Duodenal mucosa (tissue), 2 donors: ENCODE measurements around the gene EXOC1.

Source experiments
- H3K27ac ChIP-seq: one replicate; pipeline ENCODE4 v1.7.0; 2013; ENCODE audit warnings: low read depth, low read length
- H3K27me3 ChIP-seq, 2 donors: one replicate each; pipeline ENCODE4 v1.7.0; 2013; ENCODE audit warnings: low read length in 2 of 2, control low read depth in 1 of 2; ENCODE audit not compliant: insufficient read depth in 2 of 2, control insufficient read depth in 1 of 2
- H3K36me3 ChIP-seq, 2 donors: one replicate each; pipeline ENCODE4 v1.7.0; 2013; ENCODE audit warnings: low read length in 2 of 2, control low read depth in 1 of 2; ENCODE audit not compliant: insufficient read depth in 2 of 2, control insufficient read depth in 1 of 2
- H3K4me1 ChIP-seq, 2 donors: one replicate each; pipeline ENCODE4 v1.7.0; 2013; ENCODE audit warnings: low read length in 2 of 2, control low read depth in 1 of 2; ENCODE audit not compliant: insufficient read depth in 2 of 2, control insufficient read depth in 1 of 2
- H3K4me3 ChIP-seq, 2 donors: one replicate each; pipeline ENCODE4 v1.7.0; 2013; ENCODE audit warnings: low read length in 2 of 2, low read depth in 1 of 2
- H3K9ac ChIP-seq, 2 donors: one replicate each; pipeline ENCODE4 v1.7.0; 2013; ENCODE audit warnings: low read length in 2 of 2, low read depth in 1 of 2
- H3K9me3 ChIP-seq, 2 donors: one replicate each; pipeline ENCODE4 v1.7.0; 2013; ENCODE audit warnings: low read length in 2 of 2, control low read depth in 1 of 2; ENCODE audit not compliant: control insufficient read depth in 1 of 2

Gene EXOC1, protein sequence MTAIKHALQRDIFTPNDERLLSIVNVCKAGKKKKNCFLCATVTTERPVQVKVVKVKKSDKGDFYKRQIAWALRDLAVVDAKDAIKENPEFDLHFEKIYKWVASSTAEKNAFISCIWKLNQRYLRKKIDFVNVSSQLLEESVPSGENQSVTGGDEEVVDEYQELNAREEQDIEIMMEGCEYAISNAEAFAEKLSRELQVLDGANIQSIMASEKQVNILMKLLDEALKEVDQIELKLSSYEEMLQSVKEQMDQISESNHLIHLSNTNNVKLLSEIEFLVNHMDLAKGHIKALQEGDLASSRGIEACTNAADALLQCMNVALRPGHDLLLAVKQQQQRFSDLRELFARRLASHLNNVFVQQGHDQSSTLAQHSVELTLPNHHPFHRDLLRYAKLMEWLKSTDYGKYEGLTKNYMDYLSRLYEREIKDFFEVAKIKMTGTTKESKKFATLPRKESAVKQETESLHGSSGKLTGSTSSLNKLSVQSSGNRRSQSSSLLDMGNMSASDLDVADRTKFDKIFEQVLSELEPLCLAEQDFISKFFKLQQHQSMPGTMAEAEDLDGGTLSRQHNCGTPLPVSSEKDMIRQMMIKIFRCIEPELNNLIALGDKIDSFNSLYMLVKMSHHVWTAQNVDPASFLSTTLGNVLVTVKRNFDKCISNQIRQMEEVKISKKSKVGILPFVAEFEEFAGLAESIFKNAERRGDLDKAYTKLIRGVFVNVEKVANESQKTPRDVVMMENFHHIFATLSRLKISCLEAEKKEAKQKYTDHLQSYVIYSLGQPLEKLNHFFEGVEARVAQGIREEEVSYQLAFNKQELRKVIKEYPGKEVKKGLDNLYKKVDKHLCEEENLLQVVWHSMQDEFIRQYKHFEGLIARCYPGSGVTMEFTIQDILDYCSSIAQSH

DNA sequence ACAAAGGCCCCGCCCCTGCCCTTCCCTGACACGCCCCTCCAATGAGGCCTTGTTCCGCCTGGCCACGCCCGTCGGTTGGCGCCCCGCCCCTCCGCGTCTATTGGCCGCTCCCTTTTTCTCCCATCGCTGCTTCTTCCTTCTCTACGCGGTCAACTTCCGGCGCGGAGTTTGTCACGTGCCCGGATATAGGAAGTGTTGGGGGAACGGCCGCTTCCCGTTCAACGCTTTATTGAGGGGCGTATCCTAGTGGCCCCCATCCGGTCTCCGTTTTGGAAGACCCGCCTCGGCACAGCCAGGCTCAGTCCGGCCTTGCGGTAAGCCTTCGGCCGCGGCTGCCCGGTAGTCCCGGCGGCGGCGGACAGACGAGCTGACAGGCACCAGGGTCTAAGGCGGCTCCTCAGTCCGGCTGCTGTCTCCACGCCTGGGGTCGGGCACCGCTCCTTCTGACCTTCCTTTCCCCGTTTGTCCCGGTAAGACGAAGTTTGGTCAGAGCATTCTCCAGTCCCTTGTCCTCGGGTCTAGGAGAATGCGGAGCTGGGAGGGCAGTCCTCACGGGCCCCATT is at the start of gene EXOC1:
TSS of gene EXOC1 (plus strand) at position 165 of the 563 bp plus-strand sequence. CDS start 4,676 bp downstream, outside the sequence.
- Histone ChIP-seq H3K36me3 (peaks cover 0 to 2% of the 10 kb centered on the region in 2 donors), H3K9ac (peak within 1 kb of the TSS; percentile 92 to 96), H3K4me3 (peak within 1 kb of the TSS; percentile 98 to 99)

DNA sequence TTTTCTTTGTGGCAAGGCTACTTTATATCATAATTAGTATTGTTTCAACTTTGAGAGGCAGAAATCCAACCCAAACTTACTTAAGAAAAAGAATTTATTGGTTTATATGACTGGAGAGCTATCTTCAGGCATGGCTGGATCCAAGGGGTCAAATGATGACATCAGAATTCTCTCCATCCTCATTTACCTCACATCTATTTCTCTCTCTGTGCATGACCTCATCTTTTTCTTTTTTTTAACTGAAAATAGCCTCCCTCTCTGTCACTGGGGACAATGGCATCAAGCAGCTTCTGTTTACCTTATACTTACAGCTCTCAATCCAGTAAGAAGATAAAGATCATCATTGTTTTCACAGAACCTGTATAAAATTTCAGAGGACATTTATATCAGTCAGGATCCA is 45.9 kb upstream of the EXOC1 start:
- H3K27me3 ChIP-seq = no peaks in the 10 kb centered on the region
- H3K4me3 ChIP-seq = no peak overlapping the region

More for the DNA sequence above, at the start of gene EXOC1:
- H3K27me3 ChIP-seq = no peaks in the 10 kb centered on the region
- peak within 1 kb of the TSS; percentile 76 for H3K27ac ChIP-seq
- H3K4me1 ChIP-seq = peaks cover 19 to 30% of the 10 kb centered on the region in 2 donors
- no peaks in the 10 kb centered on the region for H3K9me3 ChIP-seq

DNA sequence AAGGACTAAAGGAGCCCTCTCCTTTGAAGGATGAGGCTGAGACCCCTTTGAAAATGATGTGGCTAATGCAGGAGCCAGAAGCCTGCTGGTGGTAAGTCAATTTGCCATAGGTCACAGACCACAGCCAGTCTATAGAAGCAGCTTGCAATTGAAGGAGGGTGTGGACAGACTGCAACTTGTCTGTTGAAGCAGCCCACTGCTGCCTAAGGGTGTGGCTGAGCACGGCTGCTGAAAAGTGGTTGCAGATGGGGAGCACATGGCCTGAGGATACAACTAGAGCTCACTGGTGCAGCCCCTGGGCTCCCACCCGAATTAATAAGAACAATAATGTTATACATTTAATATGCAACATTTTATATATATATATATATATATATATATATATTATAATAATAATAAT is 45.3 kb upstream of the EXOC1 start:
- no peaks in the 10 kb centered on the region for H3K9me3 ChIP-seq
- no peak overlapping the region for H3K4me3 ChIP-seq
- H3K27ac ChIP-seq = no peak overlapping the region
- no peaks in the 10 kb centered on the region for H3K27me3 ChIP-seq
- H3K4me1 ChIP-seq = no peaks in the 10 kb centered on the region
- no peaks in the 10 kb centered on the region for H3K36me3 ChIP-seq
- no peak overlapping the region for H3K9ac ChIP-seq

More for the DNA sequence above, 45.9 kb upstream of the EXOC1 start:
- Histone ChIP-seq H3K4me1 (no peaks in the 10 kb centered on the region), H3K36me3 (no peaks in the 10 kb centered on the region), H3K27ac (no peak overlapping the region), H3K9ac (no peak overlapping the region), H3K9me3 (no peaks in the 10 kb centered on the region)

DNA sequence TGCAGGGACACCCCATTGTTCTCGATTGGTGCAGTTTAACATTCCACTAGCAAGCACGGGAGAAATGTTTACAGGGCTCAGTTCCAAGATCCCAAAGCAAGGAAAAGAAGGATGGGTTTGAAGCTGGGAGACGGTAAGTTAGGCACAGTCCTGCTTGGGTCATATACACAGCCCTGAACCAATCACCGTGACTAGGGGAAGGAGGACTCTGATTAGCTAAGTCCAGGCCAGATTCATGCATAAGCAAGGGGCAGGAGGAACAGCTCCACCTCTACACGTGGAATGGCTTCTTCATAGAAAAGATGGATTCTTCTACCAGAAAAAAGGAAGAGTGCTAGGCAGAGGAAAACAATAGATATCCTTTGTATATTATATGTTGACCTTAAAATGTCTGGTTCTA is 44.8 kb upstream of the EXOC1 start:
- Histone ChIP-seq H3K27ac (no peak overlapping the region), H3K36me3 (no peaks in the 10 kb centered on the region), H3K9ac (no peak overlapping the region), H3K4me3 (no peak overlapping the region), H3K27me3 (no peaks in the 10 kb centered on the region), H3K4me1 (no peaks in the 10 kb centered on the region), H3K9me3 (no peaks in the 10 kb centered on the region)

DNA sequence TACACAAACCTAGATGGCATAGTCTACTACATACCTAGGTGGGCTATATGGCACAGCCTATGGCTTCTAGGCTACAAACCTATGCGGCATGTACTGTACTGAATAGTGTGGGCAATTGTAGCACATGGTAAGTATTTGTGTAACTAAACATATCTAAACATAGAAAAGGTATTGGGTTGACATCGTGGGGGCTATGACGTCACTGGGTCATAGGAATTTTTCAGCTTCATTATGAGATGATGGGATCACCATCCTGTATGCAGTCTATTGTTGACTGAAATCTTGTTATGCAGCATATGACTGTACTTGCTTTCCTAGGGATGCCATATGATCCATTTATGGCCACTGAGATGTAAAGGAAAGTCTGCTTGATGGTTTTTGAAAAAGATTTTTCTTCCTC is 35.8 kb upstream of the EXOC1 start:
- no peak overlapping the region for H3K9ac ChIP-seq
- no peaks in the 10 kb centered on the region for H3K4me1 ChIP-seq
- H3K27me3 ChIP-seq = no peaks in the 10 kb centered on the region
- no peak overlapping the region for H3K4me3 ChIP-seq
- no peak overlapping the region for H3K27ac ChIP-seq
- no peaks in the 10 kb centered on the region for H3K36me3 ChIP-seq
- H3K9me3 ChIP-seq = no peaks in the 10 kb centered on the region

DNA sequence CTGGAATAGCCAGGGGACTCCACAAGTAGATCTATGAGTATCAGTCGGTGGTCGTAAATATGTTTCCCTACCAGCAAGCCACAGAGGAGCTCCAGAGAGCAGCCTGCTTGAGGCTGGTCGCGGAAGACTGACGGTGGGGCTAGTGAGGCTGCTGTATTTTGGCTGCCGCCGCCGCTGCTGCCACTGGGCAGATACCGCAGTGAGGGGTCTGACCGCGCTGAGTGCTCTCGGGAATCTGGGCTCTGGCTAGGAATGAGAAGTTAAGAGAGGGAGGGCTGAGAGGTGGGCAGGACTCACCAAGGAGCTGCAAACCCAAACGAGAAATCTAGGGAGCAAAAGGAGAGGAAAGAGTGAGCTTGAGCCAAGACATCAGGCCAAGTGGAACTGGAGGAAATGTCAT is 33.8 kb upstream of the EXOC1 start, which contains the start of gene EXOC1L:
TSS of gene EXOC1L (plus strand) at position 157 of the 400 bp plus-strand sequence. CDS start at position 394, 237 bp downstream.
- no peaks in the 10 kb centered on the region for H3K9me3 ChIP-seq
- peak within 1 kb of the TSS in 1 of 2 donors; percentile 8 for H3K4me3 ChIP-seq
- H3K4me1 ChIP-seq = no peaks in the 10 kb centered on the region
- no peaks in the 10 kb centered on the region for H3K27me3 ChIP-seq
- H3K9ac ChIP-seq = no peak within 1 kb of the TSS
- no peaks in the 10 kb centered on the region for H3K36me3 ChIP-seq
- no peak within 1 kb of the TSS for H3K27ac ChIP-seq

DNA sequence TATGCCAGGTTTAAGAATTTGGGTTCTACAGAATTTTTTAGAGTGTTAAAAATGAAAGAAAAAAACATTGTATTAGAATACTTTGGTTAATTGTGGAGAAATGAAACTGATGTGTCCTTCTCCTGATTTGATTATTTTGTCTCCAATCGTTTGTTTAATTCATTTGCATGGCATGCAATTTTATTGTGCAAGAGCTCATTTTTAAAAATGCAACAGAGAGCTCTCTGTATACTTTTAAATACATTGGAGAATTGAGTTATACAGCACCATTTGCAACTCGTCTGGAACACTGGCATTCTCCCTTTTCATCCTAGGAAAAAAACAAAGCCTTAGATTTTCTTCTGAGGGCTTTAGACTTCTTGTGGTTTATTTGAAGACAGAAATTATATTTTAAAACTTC is 33.2 kb upstream of the EXOC1 start:
- Histone ChIP-seq H3K27me3 (no peaks in the 10 kb centered on the region), H3K4me3 (no peak overlapping the region), H3K36me3 (no peaks in the 10 kb centered on the region), H3K9me3 (no peaks in the 10 kb centered on the region), H3K27ac (no peak overlapping the region), H3K4me1 (no peaks in the 10 kb centered on the region), H3K9ac (no peak overlapping the region)

DNA sequence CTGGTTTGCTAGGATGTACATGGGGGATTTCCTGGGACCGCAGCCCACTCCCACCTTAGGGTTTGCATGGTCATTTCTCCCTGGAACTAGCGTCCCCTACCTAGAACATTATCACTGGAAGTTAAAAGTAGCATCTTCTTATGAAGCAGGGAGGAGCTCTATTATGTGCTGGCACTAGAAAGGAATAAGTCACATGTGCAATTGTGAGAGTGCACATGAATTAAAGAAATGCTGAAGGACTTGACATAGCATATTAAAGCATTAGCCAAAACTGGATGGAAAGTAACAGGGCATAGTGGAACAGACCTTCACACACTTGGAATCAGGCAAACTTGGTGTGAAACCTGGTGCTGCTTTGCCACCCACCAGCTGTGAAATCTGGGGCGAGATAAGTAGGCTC is 31.1 kb upstream of the EXOC1 start:
- Histone ChIP-seq H3K27ac (no peak overlapping the region), H3K9ac (no peak overlapping the region), H3K27me3 (no peaks in the 10 kb centered on the region), H3K36me3 (no peaks in the 10 kb centered on the region), H3K9me3 (no peaks in the 10 kb centered on the region), H3K4me3 (no peak overlapping the region), H3K4me1 (no peaks in the 10 kb centered on the region)

DNA sequence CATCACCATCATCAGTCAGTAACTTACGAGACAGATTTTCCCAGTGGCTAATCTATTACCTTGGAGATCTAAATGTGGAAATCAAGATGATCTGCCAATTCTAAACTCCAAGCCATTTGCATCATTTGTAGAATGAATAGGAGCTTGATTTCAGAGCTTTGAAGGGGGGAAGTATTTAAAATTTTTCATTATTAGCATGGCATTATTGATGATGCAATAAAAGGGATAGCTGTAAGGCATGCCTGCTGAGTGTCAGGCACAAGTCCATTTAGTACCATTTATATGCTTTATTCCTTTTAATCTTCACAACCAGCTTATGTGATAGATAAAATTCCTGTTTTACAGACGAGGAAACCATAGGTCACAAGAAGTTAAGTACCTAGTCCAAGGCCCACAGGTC is 28.6 kb upstream of the EXOC1 start:
- no peak overlapping the region for H3K27ac ChIP-seq
- no peaks in the 10 kb centered on the region for H3K36me3 ChIP-seq
- H3K4me1 ChIP-seq = no peaks in the 10 kb centered on the region
- no peaks in the 10 kb centered on the region for H3K9me3 ChIP-seq
- H3K27me3 ChIP-seq = peaks cover 0 to under 1% of the 10 kb centered on the region in 2 donors
- H3K4me3 ChIP-seq = no peak overlapping the region
- H3K9ac ChIP-seq = no peak overlapping the region

DNA sequence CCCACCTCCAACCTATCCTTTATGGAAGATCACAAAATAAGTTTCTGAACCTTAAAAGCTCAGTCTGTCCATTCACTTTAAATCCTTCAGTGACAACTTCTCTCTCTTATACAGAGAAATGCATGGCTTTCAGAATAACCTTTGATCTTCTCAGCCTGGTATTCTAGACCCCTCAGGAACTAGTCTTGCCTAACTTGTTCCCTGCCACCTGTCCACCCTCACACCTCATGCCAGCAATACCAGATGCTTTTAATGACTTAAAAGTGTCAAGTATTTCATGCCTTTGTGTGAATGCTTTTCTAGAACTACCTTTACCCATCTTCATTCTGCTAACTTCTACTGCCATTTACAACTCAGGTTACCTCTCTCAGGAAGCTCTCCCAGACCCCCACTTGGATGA is 26.5 kb upstream of the EXOC1 start:
- no peaks in the 10 kb centered on the region for H3K9me3 ChIP-seq
- H3K9ac ChIP-seq = no peak overlapping the region
- H3K4me1 ChIP-seq = no peaks in the 10 kb centered on the region
- peaks cover 0 to 5% of the 10 kb centered on the region in 2 donors for H3K27me3 ChIP-seq
- no peak overlapping the region for H3K4me3 ChIP-seq
- no peak overlapping the region for H3K27ac ChIP-seq
- no peaks in the 10 kb centered on the region for H3K36me3 ChIP-seq
